Mucosa of descending colon (tissue), 3 donors: ENCODE data around the gene TEAD4. TPM values are rescaled to one million over a fixed set of nuclear protein-coding genes. Genes with fewer than 3 reads are reported as not detected.

Experiments
- ATAC-seq: fragments of 200-7000 bp; cut with Tn5 transposase; one replicate; pipeline ENCODE4 v1.9.1; 2020; ENCODE audit warnings: mild to moderate bottlenecking, moderate library complexity
- DNase-seq, 3 donors: peaks; one replicate each; pipeline ENCODE4 v3.0.0-alpha.2; 2020
- H3K36me3 ChIP-seq: fragments of 200-600 bp; one replicate; pipeline ENCODE4 v1.8.0; 2021; ENCODE audit warnings: low read depth, mild to moderate bottlenecking
- H3K4me1 ChIP-seq: fragments of 200-600 bp; one replicate; pipeline ENCODE4 v1.8.0; 2021; ENCODE audit warnings: low read depth, mild to moderate bottlenecking
- H3K4me3 ChIP-seq: fragments of 200-600 bp; one replicate; pipeline ENCODE4 v1.8.0; 2021; ENCODE audit warnings: mild to moderate bottlenecking
- H3K9me3 ChIP-seq: fragments of 200-600 bp; one replicate; pipeline ENCODE4 v1.8.0; 2021; ENCODE audit warnings: mild to moderate bottlenecking
- CTCF ChIP-seq: fragments of 200-600 bp; IDR thresholded peaks from one replicate; pipeline ENCODE4 v1.8.0; 2022; ENCODE audit warnings: antibody characterized with exemption, mild to moderate bottlenecking
- intact Hi-C, 2 donors: fragments of 100-400 bp; cut with DNase I in 1 of 2; cut with micrococcal nuclease in 1 of 2; formaldehyde crosslinking; loops; one replicate each; pipeline versions ENCODE4 v1.11.0 to v1.11.1; 2022; cut with DNase I, micrococcal nuclease
- total RNA-seq, 3 donors: library from RNA; stranded (reverse); fragmentation: NEBNext Ultra II Directional in 2 of 3; extraction: Animal tissue kit (Norgen Biotek cat#: 25700) in 2 of 3; gene quantifications; one replicate each; pipeline versions ENCODE4 v1.2.1 to v1.2.4, GENCODE V29; 2021 to 2023
- donor health status: DM: no; HTN: no; CAD: no; lungs with moderate emphysema.
- donor health status: DM: no; HTN: no; CAD: no.
- donor health status: DM: no; HTN: yes; CAD: no.

Gene TEAD4
- total RNA-seq, 3 donors from 2014 or later = 4.6 to 11.3 (median 6.5) TPM

GRCh38 chr12:3038166-3038565, 79.0 kb downstream of the TEAD4 start:
- Histone ChIP-seq H3K4me3 (no peak overlapping the region), H3K9me3 (no peaks in the 10 kb centered on the region), H3K4me1 (no peaks in the 10 kb centered on the region), H3K36me3 (no peaks in the 10 kb centered on the region)
- DNase-seq (peak in 1 of 3 donors; percentile 14), ATAC-seq (no peak)
- intact Hi-C loops = no loop called here
- no peak for TF ChIP-seq CTCF

GRCh38 chr12:3038926-3039510, 79.8 kb downstream of the TEAD4 start:
- intact Hi-C loops = no loop called here
- H3K9me3 ChIP-seq = no peaks in the 10 kb centered on the region
- DNase-seq (no peak), ATAC-seq (no peak)
- no peaks in the 10 kb centered on the region for H3K4me1 ChIP-seq
- no peak overlapping the region for H3K4me3 ChIP-seq
- no peaks in the 10 kb centered on the region for H3K36me3 ChIP-seq
- TF ChIP-seq CTCF = no peak

DNA sequence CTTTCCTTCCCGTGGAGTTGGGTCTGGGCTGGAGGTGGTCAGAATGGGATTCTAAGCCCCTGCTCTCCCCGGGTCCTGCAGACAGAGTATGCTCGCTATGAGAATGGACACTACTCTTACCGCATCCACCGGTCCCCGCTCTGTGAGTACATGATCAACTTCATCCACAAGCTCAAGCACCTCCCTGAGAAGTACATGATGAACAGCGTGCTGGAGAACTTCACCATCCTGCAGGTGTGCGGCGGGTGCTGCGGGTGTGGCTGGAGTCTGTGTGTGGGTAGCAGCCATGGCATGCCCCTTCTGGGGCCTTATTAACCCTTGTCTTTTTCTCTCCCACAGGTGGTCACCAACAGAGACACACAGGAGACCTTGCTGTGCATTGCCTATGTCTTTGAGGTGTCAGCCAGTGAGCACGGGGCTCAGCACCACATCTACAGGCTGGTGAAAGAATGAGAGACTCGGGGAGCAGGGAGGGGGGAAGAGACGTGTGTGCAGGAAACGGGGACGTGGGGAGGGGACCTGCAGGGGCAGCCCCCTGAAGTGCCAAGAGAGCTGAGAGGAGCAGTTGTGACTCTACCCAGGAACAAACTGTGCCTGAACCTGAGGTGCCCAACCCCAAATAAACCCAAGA, 80.9 kb downstream of the TEAD4 start:
- H3K36me3 ChIP-seq = no peaks in the 10 kb centered on the region
- H3K4me3 ChIP-seq = no peak overlapping the region
- intact Hi-C loops = loop anchor here in 1 of 2 donors (5.0 kb wide), 1 partner anchor 183 kb away; the partner anchor contains the start of gene TEX52
- no peaks in the 10 kb centered on the region for H3K4me1 ChIP-seq
- no peaks in the 10 kb centered on the region for H3K9me3 ChIP-seq
- no peak for TF ChIP-seq CTCF
- ATAC-seq (no peak), DNase-seq (no peak)

- Histone ChIP-seq H3K4me1 (no peaks in the 10 kb centered on the region), H3K9me3 (no peaks in the 10 kb centered on the region), H3K36me3 (no peaks in the 10 kb centered on the region), H3K4me3 (no peak overlapping the region)
- no peak for TF ChIP-seq CTCF
- no peak for DNase-seq
- ATAC-seq = no peak
- intact Hi-C loops = loop anchor here in 1 of 2 donors (5.0 kb wide), 1 partner anchor 184 kb away; the partner anchor contains the start of gene TEX52
Measured at GRCh38 chr12:3040663-3041544, 81.7 kb downstream of the TEAD4 start.

DNA sequence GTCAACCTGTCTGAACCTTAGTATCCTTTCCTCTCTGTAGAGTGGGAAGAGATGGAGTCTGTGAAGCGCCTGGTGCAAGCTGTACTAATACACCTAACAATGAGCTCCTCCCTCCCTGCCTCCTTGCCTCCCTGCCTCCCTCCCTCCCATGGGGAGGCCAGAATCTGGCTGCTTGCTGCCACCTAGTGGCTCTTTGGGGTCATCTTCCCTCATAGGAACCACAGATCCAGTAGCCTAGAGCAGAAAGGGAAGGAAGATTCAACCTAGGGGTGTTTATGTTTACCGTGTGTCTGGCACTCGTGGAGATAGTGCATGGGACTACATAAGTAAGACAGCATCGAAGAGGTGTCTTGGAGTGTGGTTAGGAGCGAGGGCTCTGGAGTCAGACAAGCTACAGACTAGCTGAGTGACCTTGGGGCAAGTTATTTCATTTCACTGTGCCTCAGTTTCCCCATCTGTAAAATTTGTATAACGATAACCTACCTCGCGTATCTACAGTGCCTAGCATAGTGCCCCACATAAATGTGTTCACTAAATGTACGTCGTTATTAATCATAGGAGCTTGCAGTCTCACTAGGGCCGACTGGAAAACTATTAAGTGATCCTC, 82.5 kb downstream of the TEAD4 start:
- H3K4me3 ChIP-seq = no peak overlapping the region
- H3K4me1 ChIP-seq = no peaks in the 10 kb centered on the region
- no peaks in the 10 kb centered on the region for H3K9me3 ChIP-seq
- TF ChIP-seq CTCF = peak; percentile 43
- ATAC-seq = peak; percentile 89
- peak in 2 of 3 donors; percentile 60 to 72 for DNase-seq
- no peaks in the 10 kb centered on the region for H3K36me3 ChIP-seq
- intact Hi-C loops = loop anchor here in 1 of 2 donors (5.0 kb wide), 1 partner anchor 184 kb away; the partner anchor contains the start of gene TEX52
